RWPE2 (cell line): Measurements from ENCODE around the gene HAGHL.

ENCODE experiments used
- ATAC-seq: fragments of 200-7000 bp; cut with Tn5 transposase; 3 replicates; pipeline ENCODE4 v1.9.1; 2021; ENCODE audit warnings: low read depth
- DNase-seq: peaks from one replicate; pipeline ENCODE4 v3.0.0-alpha.2; 2020; ENCODE audit warnings: low spot score
- H3K27ac ChIP-seq: fragments of 450-650 bp; 2 replicates; pipeline ENCODE4 v1.5.1; 2017; ENCODE audit warnings: mild to moderate bottlenecking; ENCODE audit not compliant: poor library complexity, severe bottlenecking
- H3K27me3 ChIP-seq: fragments of 250-450 bp; sonication (Bioruptor Pico); 2 replicates; pipeline ENCODE4 v1.5.1; 2021; ENCODE audit warnings: mild to moderate bottlenecking, moderate library complexity; ENCODE audit not compliant: insufficient read depth, poor library complexity, severe bottlenecking
- H3K36me3 ChIP-seq: fragments of 250-450 bp; sonication (Bioruptor Pico); 2 replicates; pipeline ENCODE4 v1.5.1; 2020; ENCODE audit warnings: low read depth, mild to moderate bottlenecking, moderate library complexity
- H3K4me1 ChIP-seq: fragments of 250-450 bp; sonication (Bioruptor Pico); 2 replicates; pipeline ENCODE4 v1.5.1; 2021; ENCODE audit warnings: mild to moderate bottlenecking, moderate library complexity; ENCODE audit not compliant: insufficient read depth, poor library complexity, severe bottlenecking
- H3K4me3 ChIP-seq: fragments of 250-450 bp; sonication (Bioruptor Pico); 2 replicates; pipeline ENCODE4 v1.5.1; 2021; ENCODE audit warnings: mild to moderate bottlenecking, moderate library complexity; ENCODE audit not compliant: severe bottlenecking
- H3K9me3 ChIP-seq: fragments of 250-450 bp; sonication (Bioruptor Pico); 2 replicates; pipeline ENCODE4 v1.5.1; 2021; ENCODE audit warnings: mild to moderate bottlenecking, moderate library complexity; ENCODE audit not compliant: severe bottlenecking
- TF ChIP-seq, protein P1 (sequence below): fragments of 450-650 bp; IDR thresholded peaks from one replicate; pipeline ENCODE4 v1.5.1; 2017; ENCODE audit warnings: mild to moderate bottlenecking, moderate library complexity; ENCODE audit not compliant: poor library complexity, severe bottlenecking

Gene HAGHL

DNA sequence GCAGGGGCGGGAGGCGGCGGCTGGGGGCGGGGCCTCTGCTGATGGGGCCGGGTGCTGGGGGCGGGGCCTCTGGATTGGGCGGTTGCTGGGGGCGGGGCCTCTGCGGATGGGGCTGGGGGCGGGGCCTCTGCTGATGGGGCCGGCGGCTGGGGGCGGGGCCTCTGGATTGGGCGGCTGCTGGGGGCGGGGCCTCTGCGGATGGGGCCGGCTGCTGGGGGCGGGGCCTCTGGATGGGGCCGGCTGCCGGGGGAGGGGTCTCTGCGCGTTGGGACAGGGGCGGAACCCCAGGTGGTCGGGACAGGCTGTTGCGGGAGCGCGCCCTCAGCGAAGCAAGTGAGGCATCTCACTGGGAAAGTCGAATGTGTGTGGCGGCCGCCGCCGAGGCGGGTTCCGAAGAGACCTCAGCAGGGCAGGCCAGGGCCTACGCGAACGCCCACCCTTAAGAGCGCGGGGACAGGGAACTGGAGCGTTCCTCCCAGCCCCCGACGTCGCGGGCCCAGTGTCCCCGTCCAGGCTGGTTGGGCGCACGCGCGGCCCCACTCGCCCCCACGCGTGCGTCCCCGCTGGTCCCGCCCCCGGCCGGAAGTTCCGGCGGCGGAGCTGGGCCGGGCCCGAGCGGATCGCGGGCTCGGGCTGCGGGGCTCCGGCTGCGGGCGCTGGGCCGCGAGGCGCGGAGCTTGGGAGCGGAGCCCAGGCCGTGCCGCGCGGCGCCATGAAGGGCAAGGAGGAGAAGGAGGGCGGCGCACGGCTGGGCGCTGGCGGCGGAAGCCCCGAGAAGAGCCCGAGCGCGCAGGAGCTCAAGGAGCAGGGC is 46.9 kb upstream of the HAGHL start, which contains the start of gene STUB1:
STUB1 (plus strand) TSS at position 597 of the 811 bp plus-strand sequence; CDS start at position 713, 116 bp downstream.
- ATAC-seq: peak; percentile 17

DNA sequence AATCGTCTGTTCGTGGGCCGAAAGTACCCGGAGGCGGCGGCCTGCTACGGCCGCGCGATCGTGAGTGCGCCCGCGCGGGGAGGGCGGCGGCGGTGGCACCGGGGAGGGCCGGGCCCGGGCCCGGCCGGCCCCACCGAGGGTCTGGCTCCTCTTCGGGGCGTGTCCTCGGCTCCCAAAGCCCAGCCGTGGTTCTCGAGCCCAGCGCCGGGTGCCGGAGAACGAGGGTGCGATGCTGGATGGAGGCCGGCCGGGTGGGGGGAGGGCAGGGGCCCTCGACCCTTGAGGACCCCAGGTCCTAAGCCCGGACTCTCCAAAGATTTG is 46.3 kb upstream of the HAGHL start:
- Histone ChIP-seq H3K27me3 (no peaks in the 10 kb centered on the region), H3K27ac (peak overlapping the region; percentile 72), H3K4me1 (peaks cover 21% of the 10 kb centered on the region), H3K4me3 (peak overlapping the region; percentile 91), H3K36me3 (peaks cover 31% of the 10 kb centered on the region), H3K9me3 (no peaks in the 10 kb centered on the region)
- ATAC-seq: no peak
- TF ChIP-seq, protein P1, sequence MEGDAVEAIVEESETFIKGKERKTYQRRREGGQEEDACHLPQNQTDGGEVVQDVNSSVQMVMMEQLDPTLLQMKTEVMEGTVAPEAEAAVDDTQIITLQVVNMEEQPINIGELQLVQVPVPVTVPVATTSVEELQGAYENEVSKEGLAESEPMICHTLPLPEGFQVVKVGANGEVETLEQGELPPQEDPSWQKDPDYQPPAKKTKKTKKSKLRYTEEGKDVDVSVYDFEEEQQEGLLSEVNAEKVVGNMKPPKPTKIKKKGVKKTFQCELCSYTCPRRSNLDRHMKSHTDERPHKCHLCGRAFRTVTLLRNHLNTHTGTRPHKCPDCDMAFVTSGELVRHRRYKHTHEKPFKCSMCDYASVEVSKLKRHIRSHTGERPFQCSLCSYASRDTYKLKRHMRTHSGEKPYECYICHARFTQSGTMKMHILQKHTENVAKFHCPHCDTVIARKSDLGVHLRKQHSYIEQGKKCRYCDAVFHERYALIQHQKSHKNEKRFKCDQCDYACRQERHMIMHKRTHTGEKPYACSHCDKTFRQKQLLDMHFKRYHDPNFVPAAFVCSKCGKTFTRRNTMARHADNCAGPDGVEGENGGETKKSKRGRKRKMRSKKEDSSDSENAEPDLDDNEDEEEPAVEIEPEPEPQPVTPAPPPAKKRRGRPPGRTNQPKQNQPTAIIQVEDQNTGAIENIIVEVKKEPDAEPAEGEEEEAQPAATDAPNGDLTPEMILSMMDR: no peak
- DNase-seq: no peak

More for the DNA sequence above, 46.9 kb upstream of the HAGHL start, which contains the start of gene STUB1:
- peak within 1 kb of the TSS; percentile 72 for H3K27ac ChIP-seq
- H3K9me3 ChIP-seq: no peaks in the 10 kb centered on the region
- peak; percentile 92 for DNase-seq
- H3K4me3 ChIP-seq: peak within 1 kb of the TSS; percentile 91
- H3K4me1 ChIP-seq: peaks cover 21% of the 10 kb centered on the region
- TF ChIP-seq, protein P1: no peak
- peaks cover 27% of the 10 kb centered on the region for H3K36me3 ChIP-seq
- no peaks in the 10 kb centered on the region for H3K27me3 ChIP-seq

DNA sequence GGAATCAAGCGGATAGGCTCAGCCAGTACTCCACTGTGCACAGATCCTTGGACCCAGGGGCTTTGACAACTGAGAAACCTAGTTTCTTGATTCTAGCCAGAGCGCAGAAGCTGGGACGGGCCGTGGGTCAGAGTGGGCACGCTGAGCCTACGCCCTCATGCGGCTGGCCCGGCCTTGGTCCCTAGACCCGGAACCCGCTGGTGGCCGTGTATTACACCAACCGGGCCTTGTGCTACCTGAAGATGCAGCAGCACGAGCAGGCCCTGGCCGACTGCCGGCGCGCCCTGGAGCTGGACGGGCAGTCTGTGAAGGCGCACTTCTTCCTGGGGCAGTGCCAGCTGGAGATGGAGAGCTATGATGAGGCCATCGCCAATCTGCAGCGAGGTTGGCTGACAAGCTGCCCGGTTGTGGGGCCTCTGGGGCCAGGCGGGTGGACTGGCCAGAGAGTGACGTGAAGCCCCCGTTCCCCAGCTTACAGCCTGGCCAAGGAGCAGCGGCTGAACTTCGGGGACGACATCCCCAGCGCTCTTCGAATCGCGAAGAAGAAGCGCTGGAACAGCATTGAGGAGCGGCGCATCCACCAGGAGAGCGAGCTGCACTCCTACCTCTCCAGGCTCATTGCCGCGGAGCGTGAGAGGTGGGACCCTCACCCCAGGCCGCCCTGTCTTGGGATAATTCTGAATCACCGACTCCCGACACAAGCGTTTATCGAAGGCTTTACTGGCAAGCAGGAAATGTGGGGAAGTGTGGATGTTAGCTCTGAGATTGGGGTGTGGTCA is 45.8 kb upstream of the HAGHL start:
- no peak for DNase-seq
- H3K4me1 ChIP-seq: peaks cover 21% of the 10 kb centered on the region
- no peak for ATAC-seq

DNA sequence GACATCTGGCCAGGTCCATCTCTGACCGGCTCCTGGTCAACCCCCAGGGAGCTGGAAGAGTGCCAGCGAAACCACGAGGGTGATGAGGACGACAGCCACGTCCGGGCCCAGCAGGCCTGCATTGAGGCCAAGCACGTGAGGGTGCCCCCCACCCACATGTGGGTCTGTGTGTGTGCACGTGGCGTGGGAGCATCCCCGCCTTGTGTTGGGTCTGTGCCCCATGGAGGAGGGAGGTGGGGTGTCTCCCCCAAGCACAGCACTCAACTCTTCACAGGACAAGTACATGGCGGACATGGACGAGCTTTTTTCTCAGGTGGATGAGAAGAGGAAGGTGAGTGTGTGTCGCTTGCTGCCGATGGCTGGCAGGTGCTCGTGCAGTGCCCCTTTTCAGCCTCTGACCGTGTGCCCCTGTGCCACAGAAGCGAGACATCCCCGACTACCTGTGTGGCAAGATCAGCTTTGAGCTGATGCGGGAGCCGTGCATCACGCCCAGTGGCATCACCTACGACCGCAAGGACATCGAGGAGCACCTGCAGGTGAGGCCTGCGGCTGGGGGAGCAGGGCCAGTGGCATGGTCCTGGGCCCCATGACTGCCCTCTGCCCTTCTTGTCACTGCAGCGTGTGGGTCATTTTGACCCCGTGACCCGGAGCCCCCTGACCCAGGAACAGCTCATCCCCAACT is 45.0 kb upstream of the HAGHL start:
- H3K4me3 ChIP-seq: peak overlapping the region; percentile 91
- no peaks in the 10 kb centered on the region for H3K9me3 ChIP-seq
- no peaks in the 10 kb centered on the region for H3K27me3 ChIP-seq
- peak overlapping the region; percentile 72 for H3K27ac ChIP-seq
- DNase-seq (no peak), ATAC-seq (no peak)
- H3K36me3 ChIP-seq: peaks cover 43% of the 10 kb centered on the region
- peaks cover 15% of the 10 kb centered on the region for H3K4me1 ChIP-seq
- TF ChIP-seq, protein P1: no peak

More for the DNA sequence above, 45.8 kb upstream of the HAGHL start:
- H3K27ac ChIP-seq: peak overlapping the region; percentile 72
- no peaks in the 10 kb centered on the region for H3K9me3 ChIP-seq
- H3K4me3 ChIP-seq: peak overlapping the region; percentile 91
- no peaks in the 10 kb centered on the region for H3K27me3 ChIP-seq
- TF ChIP-seq, protein P1: peak; percentile 27
- H3K36me3 ChIP-seq: peaks cover 36% of the 10 kb centered on the region
